Measurements from ENCODE around the gene FAM237B. TPM values are rescaled to one million over a fixed set of nuclear protein-coding genes. Genes with fewer than 3 reads are reported as not detected.

The FAM237B gene
- total RNA-seq, 1 donor from 2014 or later = not detected

DNA sequence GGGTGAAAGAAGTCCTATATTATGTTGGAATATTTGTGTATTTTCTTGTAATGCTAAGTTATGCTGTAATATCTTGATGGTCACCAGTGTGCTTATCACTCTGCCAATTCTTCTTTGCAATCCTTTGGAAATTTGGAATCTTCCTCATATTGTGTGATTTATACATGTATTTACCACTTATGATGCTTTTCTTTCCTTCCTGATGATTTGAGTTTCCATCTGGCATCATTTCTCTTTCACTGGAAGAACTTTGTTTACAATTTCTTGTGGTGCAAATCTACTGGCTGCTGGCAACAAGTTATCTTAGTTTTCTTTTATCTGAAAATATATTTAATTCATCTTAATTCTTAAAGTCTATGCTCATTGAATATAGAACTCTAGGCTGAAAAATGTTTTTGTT, 46.9 kb downstream of the FAM237B start:
- Mint-ChIP-seq H3K4me3 (no peak overlapping the region), H3K27me3 (ENCODE audit: insufficient read depth) (peaks cover 9% of the 10 kb centered on the region), H3K9me3 (no peaks in the 10 kb centered on the region), H3K4me1 (ENCODE audit: low read depth) (no peaks in the 10 kb centered on the region), H3K27ac (no peak overlapping the region), H3K36me3 (ENCODE audit: low read depth) (no peaks in the 10 kb centered on the region)
- intact Hi-C loops (cut with micrococcal nuclease) = no loop called here
- no peak for DNase-seq (ENCODE audit: low spot score)

DNA sequence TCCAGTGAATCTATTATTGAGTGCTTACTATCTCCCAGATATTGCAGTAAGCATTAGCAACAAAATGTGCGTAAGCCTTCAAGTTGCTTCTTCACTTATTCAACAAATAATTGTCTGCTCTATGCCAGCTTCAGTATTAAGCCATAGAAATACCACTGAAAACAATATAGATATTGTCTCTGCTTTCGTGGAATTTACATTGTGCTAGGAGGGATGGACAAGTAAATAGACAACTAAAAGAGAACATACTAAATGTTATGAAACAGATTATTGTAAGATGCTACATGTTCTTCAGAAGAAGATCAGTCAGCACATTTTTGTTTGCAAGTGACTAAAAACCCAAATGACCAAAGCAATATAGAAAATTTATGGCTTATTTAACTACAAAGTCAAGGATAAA, 48.9 kb downstream of the FAM237B start:
- DNase-seq (ENCODE audit: low spot score) = no peak
- H3K36me3 Mint-ChIP-seq (ENCODE audit: low read depth) = no peaks in the 10 kb centered on the region
- H3K27me3 Mint-ChIP-seq (ENCODE audit: insufficient read depth) = peaks cover 14% of the 10 kb centered on the region
- no peaks in the 10 kb centered on the region for H3K9me3 Mint-ChIP-seq
- no peak overlapping the region for H3K27ac Mint-ChIP-seq
- intact Hi-C loops (cut with micrococcal nuclease) = no loop called here
- no peaks in the 10 kb centered on the region for H3K4me1 Mint-ChIP-seq (ENCODE audit: low read depth)
- no peak overlapping the region for H3K4me3 Mint-ChIP-seq

DNA sequence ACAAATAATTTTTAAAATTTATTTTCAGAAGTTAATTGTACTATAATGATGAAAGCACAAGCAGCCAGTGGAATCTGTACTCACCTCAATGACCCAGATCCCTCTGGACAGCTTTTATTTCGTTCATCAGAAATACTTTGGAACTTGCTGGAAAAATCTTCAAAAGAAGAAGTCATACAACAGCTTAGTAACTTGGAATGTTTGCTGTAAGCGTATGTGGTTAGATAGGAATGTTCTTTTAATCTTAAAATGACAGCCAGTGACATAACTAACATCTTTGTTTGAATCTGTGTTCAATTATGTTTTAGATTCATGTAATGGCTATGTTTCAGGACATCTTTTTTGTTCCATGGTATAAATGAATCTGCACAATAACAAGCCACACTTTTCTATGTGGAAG, 49.4 kb downstream of the FAM237B start:
- H3K36me3 Mint-ChIP-seq (ENCODE audit: low read depth) = no peaks in the 10 kb centered on the region
- H3K27me3 Mint-ChIP-seq (ENCODE audit: insufficient read depth) = peaks cover 11% of the 10 kb centered on the region
- intact Hi-C loops (cut with micrococcal nuclease) = no loop called here
- H3K9me3 Mint-ChIP-seq = no peaks in the 10 kb centered on the region
- H3K4me3 Mint-ChIP-seq = no peak overlapping the region
- no peak overlapping the region for H3K27ac Mint-ChIP-seq
- DNase-seq (ENCODE audit: low spot score) = no peak
- no peaks in the 10 kb centered on the region for H3K4me1 Mint-ChIP-seq (ENCODE audit: low read depth)

GRCh38 chr7:90270431-90271178, 50.5 kb downstream of the FAM237B start:
- Mint-ChIP-seq H3K27me3 (ENCODE audit: insufficient read depth) (peaks cover 12% of the 10 kb centered on the region), H3K4me3 (no peak overlapping the region), H3K36me3 (ENCODE audit: low read depth) (no peaks in the 10 kb centered on the region), H3K4me1 (ENCODE audit: low read depth) (no peaks in the 10 kb centered on the region), H3K9me3 (no peaks in the 10 kb centered on the region), H3K27ac (no peak overlapping the region)
- intact Hi-C loops (cut with micrococcal nuclease) = no loop called here
- no peak for DNase-seq (ENCODE audit: low spot score)

DNA sequence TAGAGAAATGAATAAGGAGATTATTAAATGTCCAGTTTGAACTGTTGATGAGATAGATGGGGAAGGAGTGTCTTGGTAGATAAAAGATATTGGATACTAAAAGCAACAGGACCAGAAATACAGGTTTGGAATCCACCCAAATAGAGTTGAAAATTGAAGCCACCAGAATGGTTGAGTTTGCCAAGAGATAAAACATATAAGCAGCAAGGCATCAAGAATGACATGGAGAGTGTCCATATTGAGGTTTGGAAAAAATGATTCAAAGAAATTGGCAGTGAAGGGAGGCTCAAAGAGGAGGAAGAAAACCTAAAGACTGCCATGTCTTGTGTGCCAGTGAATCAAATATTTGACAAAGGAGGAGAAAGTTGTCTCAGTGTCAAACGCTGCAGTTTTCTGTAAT, 51.9 kb downstream of the FAM237B start:
- peaks cover 13% of the 10 kb centered on the region for H3K27me3 Mint-ChIP-seq (ENCODE audit: insufficient read depth)
- DNase-seq (ENCODE audit: low spot score) = no peak
- no peak overlapping the region for H3K27ac Mint-ChIP-seq
- H3K36me3 Mint-ChIP-seq (ENCODE audit: low read depth) = no peaks in the 10 kb centered on the region
- intact Hi-C loops (cut with micrococcal nuclease) = no loop called here
- no peaks in the 10 kb centered on the region for H3K4me1 Mint-ChIP-seq (ENCODE audit: low read depth)
- no peaks in the 10 kb centered on the region for H3K9me3 Mint-ChIP-seq
- H3K4me3 Mint-ChIP-seq = no peak overlapping the region

GRCh38 chr7:90267263-90267858, 53.7 kb downstream of the FAM237B start:
- H3K4me3 Mint-ChIP-seq = no peak overlapping the region
- no peak overlapping the region for H3K27ac Mint-ChIP-seq
- H3K27me3 Mint-ChIP-seq (ENCODE audit: insufficient read depth) = peaks cover 13% of the 10 kb centered on the region
- H3K4me1 Mint-ChIP-seq (ENCODE audit: low read depth) = no peaks in the 10 kb centered on the region
- DNase-seq (ENCODE audit: low spot score) = no peak
- H3K36me3 Mint-ChIP-seq (ENCODE audit: low read depth) = no peaks in the 10 kb centered on the region
- intact Hi-C loops (cut with micrococcal nuclease) = no loop called here
- no peaks in the 10 kb centered on the region for H3K9me3 Mint-ChIP-seq

GRCh38 chr7:90266808-90267207, 54.3 kb downstream of the FAM237B start:
- Mint-ChIP-seq H3K9me3 (no peaks in the 10 kb centered on the region), H3K27ac (no peak overlapping the region), H3K27me3 (ENCODE audit: insufficient read depth) (peaks cover 13% of the 10 kb centered on the region), H3K4me3 (no peak overlapping the region), H3K36me3 (ENCODE audit: low read depth) (no peaks in the 10 kb centered on the region), H3K4me1 (ENCODE audit: low read depth) (no peaks in the 10 kb centered on the region)
- intact Hi-C loops (cut with micrococcal nuclease) = no loop called here
- DNase-seq (ENCODE audit: low spot score) = no peak

Other genes starting within 250 kb of the FAM237B start
- 1.9 and 3.3 TPM in 2 replicates for gene STEAP1, start 166.8 kb downstream of the FAM237B start, total RNA-seq
- gene STEAP2, start 109.6 kb downstream of the FAM237B start, total RNA-seq = 0.05 TPM in 1 of 2 replicates, not detected in the other
- not detected in 2 replicates for gene CFAP69, start 76.1 kb downstream of the FAM237B start, total RNA-seq
- gene GTPBP10, start 25.4 kb upstream of the FAM237B start, total RNA-seq = 32.6 and 36.2 TPM in 2 replicates
- 4.4 and 6.2 TPM in 2 replicates for gene CLDN12, start 82.2 kb upstream of the FAM237B start, total RNA-seq
- gene PTTG1IP2, start 148.3 kb upstream of the FAM237B start, total RNA-seq = not detected in 2 replicates

Data from activated T-helper 1 cell treated with anti-CD3 and anti-CD28 coated beads, Interleukin-12 subunit alpha, Interleukin-12 subunit beta, Interleukin-2, Interleukin-4 antibody, amounts not matched to agents 30 ng/mL and 10 ng/mL and 1 ng/mL, durations not matched to agents 14 hours and 24 hours and 36 hours (primary cell).